OCI-LY3 (cell line): Measurements from ENCODE around the gene IGSF23.

Experiments
- H2AFZ ChIP-seq: fragments of 200-600, 300-600 bp; shearing (Covaris generic); 2 replicates; pipeline ENCODE4 v1.6.0; 2014; ENCODE audit warnings: antibody characterized with exemption, low read depth, low read length
- H3K27ac ChIP-seq: fragments of 200-600, 300-600 bp; sonication (generic); 2 replicates; pipeline ENCODE4 v1.5.1; 2014; ENCODE audit warnings: mild to moderate bottlenecking, low read length, moderate library complexity, mixed read lengths
- H3K27me3 ChIP-seq: fragments of 200-600, 300-600 bp; sonication (generic); 2 replicates; pipeline ENCODE4 v1.6.1; 2014; ENCODE audit warnings: low read depth, low read length, mixed read lengths
- H3K36me3 ChIP-seq: fragments of 200-600, 300-600 bp; sonication (generic); replicated peaks from 2 replicates; pipeline ENCODE3; 2014; ENCODE audit warnings: low read depth, low read length, mixed read lengths
- H3K4me1 ChIP-seq: fragments of 300-600, 200-600 bp; sonication (generic); 2 replicates; pipeline ENCODE4 v1.6.1; 2014; ENCODE audit warnings: low read length, mixed read lengths
- H3K4me2 ChIP-seq: fragments of 200-600, 300-600 bp; sonication (generic); 2 replicates; pipeline ENCODE4 v1.6.1; 2014; ENCODE audit warnings: low read length, mixed read lengths
- H3K4me3 ChIP-seq: fragments of 300-600, 200-600 bp; sonication (generic); 2 replicates; pipeline ENCODE4 v1.5.1; 2014; ENCODE audit warnings: antibody characterized with exemption, mild to moderate bottlenecking, low read length, moderate library complexity
- H3K79me2 ChIP-seq: fragments of 300-600, 200-600 bp; shearing (Covaris generic); 2 replicates; pipeline ENCODE4 v1.6.1; 2014; ENCODE audit warnings: mild to moderate bottlenecking, low read length, mixed read lengths
- H3K9ac ChIP-seq: fragments of 300-600, 200-600 bp; shearing (Covaris generic); 2 replicates; pipeline ENCODE4 v1.6.0; 2014; ENCODE audit warnings: mild to moderate bottlenecking, low read length, moderate library complexity
- H3K9me3 ChIP-seq: fragments of 200-600, 300-600 bp; shearing (Covaris generic); 2 replicates; pipeline ENCODE4 v1.6.1; 2014; ENCODE audit warnings: low read length, mixed read lengths; ENCODE audit not compliant: insufficient read depth
- H4K20me1 ChIP-seq: fragments of 200-600, 300-600 bp; sonication (generic); 2 replicates; pipeline ENCODE4 v1.6.1; 2016; ENCODE audit warnings: low read length, mixed read lengths; ENCODE audit not compliant: insufficient read depth
- CTCF ChIP-seq: fragments of 200-600, 300-600 bp; sonication (generic); IDR thresholded peaks from 2 replicates; pipeline ENCODE4 v1.5.1; 2014; ENCODE audit warnings: antibody characterized with exemption, low read length, low read depth
- EZH2phosphoT487 ChIP-seq: fragments of 200-600 bp; shearing (Covaris generic); IDR thresholded peaks from 2 replicates; pipeline ENCODE4 v1.6.1; 2018; ENCODE audit warnings: antibody characterized with exemption, mixed run types, low read depth

The IGSF23 gene

GRCh38 chr19:44613295-44614178 lies at the start of gene IGSF23:
Gene IGSF23 (plus strand): TSS chr19:44613563. CDS start chr19:44613646, 83 bp downstream.
- Histone ChIP-seq H4K20me1 (no peaks in the 10 kb centered on the region), H3K4me2 (no peak within 1 kb of the TSS), H3K9me3 (no peaks in the 10 kb centered on the region), H3K27me3 (peaks cover 14% of the 10 kb centered on the region; the same call in 1 of the 2 replicates), H2AFZ (no peak within 1 kb of the TSS), H3K79me2 (no peaks in the 10 kb centered on the region), H3K4me1 (no peaks in the 10 kb centered on the region), H3K36me3 (no peaks in the 10 kb centered on the region), H3K4me3 (no peak within 1 kb of the TSS), H3K9ac (no peak within 1 kb of the TSS), H3K27ac (no peak within 1 kb of the TSS)
- TF ChIP-seq EZH2phosphoT487 (no peak), CTCF (no peak)

DNA sequence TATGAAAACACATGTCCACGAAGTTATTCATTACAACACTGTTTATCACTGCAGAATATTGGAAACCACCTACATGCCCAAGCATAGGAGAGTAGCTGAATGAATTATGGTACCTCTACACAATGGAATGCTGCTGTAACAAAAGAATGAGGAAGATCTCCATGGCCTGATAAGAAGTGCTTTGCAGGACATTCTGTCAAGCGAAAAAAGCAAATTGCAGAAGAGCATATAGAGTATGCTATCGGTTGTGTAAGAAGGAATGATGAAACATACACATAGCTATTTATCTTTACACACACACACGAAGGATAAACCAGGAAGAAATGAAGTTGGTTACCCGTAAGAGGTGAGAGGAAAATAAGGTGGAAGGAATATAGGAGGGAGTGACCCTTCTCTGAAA lies 46.4 kb upstream of the IGSF23 start:
- Histone ChIP-seq H3K27ac (no peak overlapping the region), H2AFZ (no peak overlapping the region), H4K20me1 (no peaks in the 10 kb centered on the region; the same call in 1 of the 2 replicates), H3K27me3 (peaks cover 12% of the 10 kb centered on the region; the same call in 1 of the 2 replicates), H3K79me2 (no peaks in the 10 kb centered on the region), H3K9ac (no peak overlapping the region), H3K4me3 (no peak overlapping the region), H3K9me3 (no peaks in the 10 kb centered on the region), H3K4me2 (no peak overlapping the region), H3K36me3 (no peaks in the 10 kb centered on the region), H3K4me1 (no peaks in the 10 kb centered on the region)
- TF ChIP-seq CTCF (no peak), EZH2phosphoT487 (no peak)

DNA sequence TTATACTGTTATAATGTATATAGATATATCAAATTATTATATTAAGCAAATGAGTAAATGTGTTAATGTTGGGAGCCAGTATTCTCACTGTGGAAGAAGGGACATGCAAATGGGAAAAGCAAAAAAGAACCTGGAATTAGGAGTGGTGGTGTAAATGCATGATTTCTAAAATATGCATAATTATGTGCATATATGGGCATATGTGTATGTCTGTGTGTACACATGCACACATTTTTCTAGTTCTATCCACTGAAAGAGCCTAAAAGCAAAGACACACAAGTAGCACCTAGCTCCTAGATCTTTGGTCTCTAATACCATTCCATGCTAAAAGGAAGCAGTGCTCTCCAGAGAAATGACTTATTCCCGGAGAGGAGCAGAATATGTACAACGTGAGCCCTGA lies 45.6 kb upstream of the IGSF23 start:
- H3K27ac ChIP-seq = no peak overlapping the region
- TF ChIP-seq CTCF (no peak), EZH2phosphoT487 (no peak)
- no peak overlapping the region for H3K4me2 ChIP-seq

DNA sequence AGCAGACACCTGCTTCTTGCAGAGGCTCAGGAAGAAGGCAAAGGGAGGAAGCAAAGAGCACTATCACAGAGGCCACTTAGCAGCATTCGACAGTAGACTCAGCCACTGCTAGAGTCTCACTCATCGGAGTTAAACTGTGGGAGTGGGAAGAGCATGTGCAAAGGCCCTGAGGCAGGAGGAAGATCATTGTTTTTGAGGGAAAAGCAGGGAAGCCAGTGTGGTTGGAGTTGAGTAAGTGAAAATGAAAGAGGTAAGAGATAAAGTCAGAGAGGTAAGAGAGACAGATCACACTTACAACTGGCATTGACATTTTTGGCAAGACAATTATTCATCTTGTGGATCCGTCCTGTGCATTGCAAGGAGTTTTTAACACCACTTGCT lies 42.8 kb upstream of the IGSF23 start:
- no peaks in the 10 kb centered on the region for H3K36me3 ChIP-seq
- H3K9ac ChIP-seq = no peak overlapping the region
- no peak overlapping the region for H2AFZ ChIP-seq
- no peaks in the 10 kb centered on the region for H3K4me1 ChIP-seq
- H3K4me2 ChIP-seq = no peak overlapping the region
- no peaks in the 10 kb centered on the region; the same call in 1 of the 2 replicates for H4K20me1 ChIP-seq
- H3K79me2 ChIP-seq = no peaks in the 10 kb centered on the region
- no peaks in the 10 kb centered on the region for H3K9me3 ChIP-seq
- H3K27ac ChIP-seq = no peak overlapping the region
- H3K4me3 ChIP-seq = no peak overlapping the region
- no peak for TF ChIP-seq EZH2phosphoT487
- no peak for TF ChIP-seq CTCF
- peaks cover 34% of the 10 kb centered on the region for H3K27me3 ChIP-seq

More for the DNA sequence above, 45.6 kb upstream of the IGSF23 start:
- Histone ChIP-seq H3K4me3 (no peak overlapping the region), H3K4me1 (no peaks in the 10 kb centered on the region), H3K27me3 (peaks cover 17% of the 10 kb centered on the region; the same call in 1 of the 2 replicates), H3K9ac (no peak overlapping the region), H3K9me3 (no peaks in the 10 kb centered on the region), H3K79me2 (no peaks in the 10 kb centered on the region), H2AFZ (no peak overlapping the region), H4K20me1 (no peaks in the 10 kb centered on the region; the same call in 1 of the 2 replicates), H3K36me3 (no peaks in the 10 kb centered on the region)
